ENCODE data around the gene LOC128125822.

LOC128125822 gene

GRCh38 chr6:63573899-63574553 is 1.7 kb downstream of the LOC128125822 start:
- Histone ChIP-seq H3K9me3 (ENCODE audit: insufficient read depth, low read depth, low read length) (no peaks in the 10 kb centered on the region), H3K27me3 (ENCODE audit: insufficient read depth, low read length) (peaks cover 18% of the 10 kb centered on the region), H3K9ac (ENCODE audit: low read depth, low read length) (peak overlapping the region; percentile 90), H3K36me3 (ENCODE audit: insufficient read depth, low read depth, low read length) (peaks cover 39% of the 10 kb centered on the region), H3K4me1 (ENCODE audit: insufficient read depth, low read length) (peaks cover 18% of the 10 kb centered on the region; the same call in 1 of the 2 replicates), H3K27ac (ENCODE audit: low read length) (peak overlapping the region; percentile 91), H3K4me3 (ENCODE audit: low read length) (peak overlapping the region; percentile 96)

GRCh38 chr6:63574554-63574900 is 2.2 kb downstream of the LOC128125822 start:
- H3K4me1 ChIP-seq (ENCODE audit: insufficient read depth, low read length) = peaks cover 18% of the 10 kb centered on the region; the same call in 1 of the 2 replicates
- peaks cover 16% of the 10 kb centered on the region for H3K27me3 ChIP-seq (ENCODE audit: insufficient read depth, low read length)
- no peaks in the 10 kb centered on the region for H3K9me3 ChIP-seq (ENCODE audit: insufficient read depth, low read depth, low read length)
- H3K4me3 ChIP-seq (ENCODE audit: low read length) = peak overlapping the region; percentile 96
- H3K36me3 ChIP-seq (ENCODE audit: insufficient read depth, low read depth, low read length) = peaks cover 44% of the 10 kb centered on the region
- no peak overlapping the region for H3K27ac ChIP-seq (ENCODE audit: low read length)
- peak overlapping the region; percentile 90; the same call in 1 of the 2 replicates for H3K9ac ChIP-seq (ENCODE audit: low read depth, low read length)

- Histone ChIP-seq H3K4me1 (ENCODE audit: insufficient read depth, low read length) (peaks cover 14% of the 10 kb centered on the region; the same call in 1 of the 2 replicates), H3K36me3 (ENCODE audit: insufficient read depth, low read depth, low read length) (peaks cover 62% of the 10 kb centered on the region), H3K9ac (ENCODE audit: low read depth, low read length) (no peak overlapping the region), H3K27me3 (ENCODE audit: insufficient read depth, low read length) (no peaks in the 10 kb centered on the region; the same call in 1 of the 2 replicates), H3K9me3 (ENCODE audit: insufficient read depth, low read depth, low read length) (no peaks in the 10 kb centered on the region), H3K4me3 (ENCODE audit: low read length) (no peak overlapping the region), H3K27ac (ENCODE audit: low read length) (no peak overlapping the region)
Observed at GRCh38 chr6:63576147-63576772, 4.0 kb downstream of the LOC128125822 start.

GRCh38 chr6:63576985-63577712 is 4.9 kb downstream of the LOC128125822 start:
- H3K4me1 ChIP-seq (ENCODE audit: insufficient read depth, low read length) = peaks cover 10% of the 10 kb centered on the region; the same call in 1 of the 2 replicates
- H3K9me3 ChIP-seq (ENCODE audit: insufficient read depth, low read depth, low read length) = no peaks in the 10 kb centered on the region
- no peak overlapping the region for H3K27ac ChIP-seq (ENCODE audit: low read length)
- H3K4me3 ChIP-seq (ENCODE audit: low read length) = no peak overlapping the region
- no peaks in the 10 kb centered on the region for H3K27me3 ChIP-seq (ENCODE audit: insufficient read depth, low read length)
- peaks cover 71% of the 10 kb centered on the region for H3K36me3 ChIP-seq (ENCODE audit: insufficient read depth, low read depth, low read length)
- H3K9ac ChIP-seq (ENCODE audit: low read depth, low read length) = no peak overlapping the region

GRCh38 chr6:63578757-63579156 is 6.5 kb downstream of the LOC128125822 start:
- H3K36me3 ChIP-seq (ENCODE audit: insufficient read depth, low read depth, low read length) = peaks cover 81% of the 10 kb centered on the region

GRCh38 chr6:63579937-63580703 is 7.8 kb downstream of the LOC128125822 start:
- H3K36me3 ChIP-seq (ENCODE audit: insufficient read depth, low read depth, low read length) = peaks cover 74% of the 10 kb centered on the region
- H3K27ac ChIP-seq (ENCODE audit: low read length) = no peak overlapping the region

More at GRCh38 chr6:63578757-63579156, 6.5 kb downstream of the LOC128125822 start:
- no peak overlapping the region for H3K27ac ChIP-seq (ENCODE audit: low read length)
- no peak overlapping the region for H3K4me3 ChIP-seq (ENCODE audit: low read length)
- H3K27me3 ChIP-seq (ENCODE audit: insufficient read depth, low read length) = no peaks in the 10 kb centered on the region
- H3K4me1 ChIP-seq (ENCODE audit: insufficient read depth, low read length) = peaks cover 10% of the 10 kb centered on the region; the same call in 1 of the 2 replicates
- H3K9me3 ChIP-seq (ENCODE audit: insufficient read depth, low read depth, low read length) = no peaks in the 10 kb centered on the region
- no peak overlapping the region for H3K9ac ChIP-seq (ENCODE audit: low read depth, low read length)

GRCh38 chr6:63580704-63580961 is 8.4 kb downstream of the LOC128125822 start:
- Histone ChIP-seq H3K27ac (ENCODE audit: low read length) (no peak overlapping the region), H3K4me3 (ENCODE audit: low read length) (no peak overlapping the region), H3K4me1 (ENCODE audit: insufficient read depth, low read length) (no peaks in the 10 kb centered on the region), H3K27me3 (ENCODE audit: insufficient read depth, low read length) (no peaks in the 10 kb centered on the region), H3K9me3 (ENCODE audit: insufficient read depth, low read depth, low read length) (no peaks in the 10 kb centered on the region), H3K36me3 (ENCODE audit: insufficient read depth, low read depth, low read length) (peaks cover 72% of the 10 kb centered on the region), H3K9ac (ENCODE audit: low read depth, low read length) (no peak overlapping the region)

More at GRCh38 chr6:63579937-63580703, 7.8 kb downstream of the LOC128125822 start:
- Histone ChIP-seq H3K9me3 (ENCODE audit: insufficient read depth, low read depth, low read length) (no peaks in the 10 kb centered on the region), H3K4me3 (ENCODE audit: low read length) (no peak overlapping the region), H3K27me3 (ENCODE audit: insufficient read depth, low read length) (no peaks in the 10 kb centered on the region), H3K4me1 (ENCODE audit: insufficient read depth, low read length) (peaks cover 3% of the 10 kb centered on the region; the same call in 1 of the 2 replicates), H3K9ac (ENCODE audit: low read depth, low read length) (no peak overlapping the region)

GRCh38 chr6:63581355-63582013 is 9.2 kb downstream of the LOC128125822 start:
- H3K4me3 ChIP-seq (ENCODE audit: low read length) = no peak overlapping the region
- H3K36me3 ChIP-seq (ENCODE audit: insufficient read depth, low read depth, low read length) = peaks cover 67% of the 10 kb centered on the region

GRCh38 chr6:63582579-63583231 is 10.4 kb downstream of the LOC128125822 start:
- H3K4me3 ChIP-seq (ENCODE audit: low read length) = no peak overlapping the region
- H3K9me3 ChIP-seq (ENCODE audit: insufficient read depth, low read depth, low read length) = no peaks in the 10 kb centered on the region
- H3K4me1 ChIP-seq (ENCODE audit: insufficient read depth, low read length) = no peaks in the 10 kb centered on the region
- H3K9ac ChIP-seq (ENCODE audit: low read depth, low read length) = no peak overlapping the region
- H3K27me3 ChIP-seq (ENCODE audit: insufficient read depth, low read length) = no peaks in the 10 kb centered on the region
- peaks cover 55% of the 10 kb centered on the region for H3K36me3 ChIP-seq (ENCODE audit: insufficient read depth, low read depth, low read length)
- H3K27ac ChIP-seq (ENCODE audit: low read length) = no peak overlapping the region

More at GRCh38 chr6:63581355-63582013, 9.2 kb downstream of the LOC128125822 start:
- no peaks in the 10 kb centered on the region for H3K4me1 ChIP-seq (ENCODE audit: insufficient read depth, low read length)
- H3K9ac ChIP-seq (ENCODE audit: low read depth, low read length) = no peak overlapping the region
- no peaks in the 10 kb centered on the region for H3K27me3 ChIP-seq (ENCODE audit: insufficient read depth, low read length)
- H3K9me3 ChIP-seq (ENCODE audit: insufficient read depth, low read depth, low read length) = no peaks in the 10 kb centered on the region
- no peak overlapping the region for H3K27ac ChIP-seq (ENCODE audit: low read length)

- Histone ChIP-seq H3K9ac (ENCODE audit: low read depth, low read length) (no peak overlapping the region), H3K4me1 (ENCODE audit: insufficient read depth, low read length) (no peaks in the 10 kb centered on the region), H3K27ac (ENCODE audit: low read length) (no peak overlapping the region), H3K9me3 (ENCODE audit: insufficient read depth, low read depth, low read length) (no peaks in the 10 kb centered on the region), H3K4me3 (ENCODE audit: low read length) (no peak overlapping the region), H3K27me3 (ENCODE audit: insufficient read depth, low read length) (no peaks in the 10 kb centered on the region), H3K36me3 (ENCODE audit: insufficient read depth, low read depth, low read length) (peaks cover 41% of the 10 kb centered on the region)
Observed at GRCh38 chr6:63584125-63584514, 11.8 kb downstream of the LOC128125822 start.

All from iPS-20b (cell line).